Cerebellar nuclear complex (tissue), 1 donor: Measurements from ENCODE around the gene PLB1.

Experiments
- DNase-seq, 2 experiments: peaks; one replicate each; lab custom pipeline; 2025; lab: John Stamatoyannopoulos, UW

Gene PLB1

GRCh38 chr2:28565720-28566295 lies 69.9 kb downstream of the PLB1 start:
- no peak for DNase-seq

GRCh38 chr2:28566521-28567041 lies 70.7 kb downstream of the PLB1 start:
- peak; percentile 10 to 29 for DNase-seq

- DNase-seq: no peak
These were observed 71.2 kb downstream of the PLB1 start for GRCh38 chr2:28567061-28567471.

- no peak for DNase-seq
These were observed 72.2 kb downstream of the PLB1 start for GRCh38 chr2:28568036-28568435.

DNA sequence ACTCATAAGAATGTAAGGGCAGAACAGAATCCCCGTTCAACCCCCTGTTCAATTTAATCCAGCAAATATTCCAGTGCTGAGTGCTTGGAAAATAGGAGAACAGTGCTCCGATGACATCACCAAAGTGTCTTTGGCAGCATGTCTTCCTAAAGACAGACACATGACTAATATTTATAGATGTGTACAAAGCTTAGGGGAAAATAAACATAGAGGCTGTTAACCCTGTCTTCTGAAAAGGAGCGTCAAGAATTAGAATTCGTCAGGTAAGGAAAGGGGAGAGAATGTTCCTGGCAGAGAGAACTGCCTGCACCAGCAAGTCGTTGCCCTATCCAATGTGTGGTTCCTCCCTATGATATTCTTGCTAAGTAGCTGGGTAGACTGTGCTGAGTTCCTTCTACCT lies 72.7 kb downstream of the PLB1 start:
- DNase-seq: no peak

GRCh38 chr2:28570431-28570830 lies 74.6 kb downstream of the PLB1 start:
- no peak for DNase-seq

- DNase-seq: no peak
These were observed 80.9 kb downstream of the PLB1 start for GRCh38 chr2:28576714-28577113.

DNA sequence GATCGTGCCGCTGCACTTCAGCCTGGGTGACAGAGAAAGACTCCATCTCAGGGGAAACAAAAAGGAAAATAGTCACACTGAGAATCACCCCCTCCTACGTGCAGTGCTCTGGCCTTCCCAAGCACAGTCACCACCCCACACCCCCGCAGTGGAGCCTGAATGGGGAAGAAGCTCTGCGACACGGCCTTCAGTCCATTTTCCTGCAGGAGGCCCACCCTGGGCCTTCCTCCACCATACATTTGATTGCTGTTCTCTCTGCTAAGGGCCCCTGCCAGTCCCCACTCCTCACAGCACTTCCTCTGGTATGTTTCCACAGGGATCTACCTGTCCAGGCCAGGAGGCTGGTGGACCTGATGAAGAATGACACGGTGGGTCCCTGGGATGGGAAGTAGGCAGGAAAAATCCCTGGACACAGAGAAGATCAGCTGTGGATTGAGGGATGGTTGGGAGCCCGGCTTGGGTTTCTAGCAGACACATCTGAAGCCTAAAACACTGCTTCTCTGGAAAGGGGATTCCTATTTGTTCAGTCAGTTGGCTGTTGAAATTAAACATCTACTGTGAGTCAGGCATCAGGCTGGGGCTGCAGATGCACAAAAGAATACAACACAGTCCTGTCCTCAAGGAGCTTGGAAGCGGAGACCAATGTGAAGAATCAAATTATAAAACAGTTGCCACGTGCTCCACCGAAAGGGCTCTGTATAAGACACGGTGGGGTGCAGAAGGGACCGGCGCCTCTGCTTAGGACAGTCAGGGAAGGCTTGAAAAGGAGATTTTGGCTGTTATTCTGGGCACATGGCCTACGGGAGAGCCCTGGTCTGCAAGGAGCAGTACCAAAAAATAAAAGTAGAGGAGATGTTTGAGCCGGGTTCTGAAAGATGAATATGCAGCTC lies 82.2 kb downstream of the PLB1 start:
- no peak for DNase-seq

DNA sequence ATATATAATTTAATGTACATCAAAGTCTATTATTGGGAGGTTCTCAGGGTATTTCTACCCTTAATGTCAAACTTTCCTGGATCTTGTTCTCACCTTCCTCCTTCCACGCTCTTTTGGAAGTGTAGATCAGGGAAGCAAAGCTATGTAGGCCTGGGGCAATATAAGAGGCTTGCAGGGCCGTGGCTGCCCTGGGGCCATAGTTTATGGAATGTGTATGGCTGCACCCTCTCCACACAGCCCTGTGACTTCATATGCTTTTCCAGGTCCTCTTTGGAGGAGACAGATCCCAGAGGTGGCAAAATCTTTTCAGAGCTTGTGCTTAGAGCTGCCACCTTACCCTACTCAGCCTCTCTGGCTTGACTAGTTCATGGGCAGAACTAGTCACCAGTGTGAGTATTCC lies 82.9 kb downstream of the PLB1 start:
- no peak for DNase-seq

DNA sequence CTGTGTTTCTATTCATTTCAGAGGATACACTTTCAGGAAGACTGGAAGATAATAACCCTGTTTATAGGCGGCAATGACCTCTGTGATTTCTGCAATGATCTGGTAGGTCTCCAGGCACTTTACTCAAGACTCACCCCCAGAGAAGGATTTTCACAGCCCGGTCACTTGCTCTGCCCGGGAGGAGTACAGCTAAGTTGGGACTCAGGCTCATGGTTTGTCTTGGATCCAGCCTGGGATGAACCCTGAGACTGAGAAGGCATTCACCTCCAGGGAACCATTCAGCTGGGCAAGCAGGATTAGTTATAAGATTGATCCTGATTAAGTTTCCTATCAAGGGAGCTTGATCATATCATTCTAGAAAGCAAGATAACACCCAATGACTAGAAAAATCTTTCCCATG lies 83.7 kb downstream of the PLB1 start:
- no peak for DNase-seq

GRCh38 chr2:28580078-28580477 lies 84.2 kb downstream of the PLB1 start:
- DNase-seq: no peak

GRCh38 chr2:28581312-28581711 lies 85.5 kb downstream of the PLB1 start:
- no peak for DNase-seq

DNA sequence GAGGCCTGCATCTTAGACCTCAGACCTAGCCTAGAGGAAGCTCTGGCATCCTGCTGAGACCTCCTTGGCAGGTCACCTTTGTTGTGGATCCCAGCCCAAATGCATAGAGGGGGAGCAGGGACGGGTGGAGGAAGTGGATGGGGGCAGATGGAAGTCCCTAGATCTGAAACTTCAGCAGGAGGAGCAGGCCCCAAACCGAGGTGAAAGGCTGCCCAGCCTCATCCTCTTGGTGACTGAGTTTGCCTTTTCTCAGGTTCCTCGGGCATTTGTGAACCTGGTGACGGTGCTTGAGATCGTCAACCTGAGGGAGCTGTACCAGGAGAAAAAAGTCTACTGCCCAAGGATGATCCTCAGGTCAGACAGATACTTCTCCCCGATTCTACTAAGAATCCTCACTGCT lies 86.3 kb downstream of the PLB1 start:
- no peak for DNase-seq

DNA sequence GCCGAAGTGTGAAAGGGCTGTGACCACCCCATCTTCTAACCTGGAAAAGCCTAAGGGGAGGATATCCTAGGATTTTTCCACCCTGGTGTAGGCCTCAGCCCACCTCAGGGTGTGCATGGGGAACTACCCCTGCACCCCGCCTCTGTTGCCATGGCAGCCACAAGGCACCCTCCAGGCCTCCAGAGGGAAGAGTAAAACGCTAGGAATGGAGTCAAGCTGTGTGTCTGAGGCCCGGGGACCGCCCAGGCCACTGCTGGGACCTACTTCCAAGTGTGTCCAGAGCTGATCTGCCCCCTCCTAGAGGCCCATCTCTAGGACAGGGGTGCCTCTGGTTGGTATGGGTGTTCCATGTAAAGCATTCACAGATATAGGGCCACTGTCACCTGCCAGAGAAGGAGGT lies 86.7 kb downstream of the PLB1 start:
- no peak for DNase-seq

DNA sequence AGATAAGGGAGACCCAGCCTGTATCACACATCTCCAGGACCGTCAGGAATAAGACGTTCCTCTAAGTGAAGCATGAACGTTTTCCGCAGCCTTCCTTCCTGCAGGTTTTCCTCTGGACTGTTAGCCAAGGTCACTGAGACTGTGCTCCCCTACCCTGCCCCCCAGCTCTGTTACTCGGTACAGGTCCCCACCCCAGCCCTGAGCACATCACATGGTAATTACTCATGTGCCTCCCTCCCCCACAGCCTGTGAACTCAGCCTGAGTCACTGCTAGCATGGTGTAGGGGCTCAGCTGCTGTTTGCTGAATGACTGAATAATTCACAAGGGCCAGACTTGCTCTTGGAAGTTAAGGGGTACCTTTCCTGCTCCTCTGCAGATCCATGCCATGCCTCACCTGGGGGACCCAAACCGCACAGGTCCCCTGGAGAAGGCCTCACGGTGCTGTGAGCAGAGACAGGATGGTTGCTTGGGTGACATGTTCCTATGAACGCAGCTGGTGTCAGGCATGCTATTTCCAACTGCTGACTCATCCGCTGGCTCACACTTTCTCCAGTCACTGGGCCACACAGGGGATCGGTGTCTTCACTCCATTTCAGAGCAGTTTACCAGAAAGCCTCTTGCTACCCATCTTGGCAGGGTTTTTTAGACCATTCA lies 88.2 kb downstream of the PLB1 start:
- DNase-seq: no peak

GRCh38 chr2:28586867-28587266 lies 91.0 kb downstream of the PLB1 start:
- DNase-seq: no peak

- peak; percentile 90 to 91 for DNase-seq
These were observed 91.8 kb downstream of the PLB1 start for GRCh38 chr2:28587526-28588291.

DNA sequence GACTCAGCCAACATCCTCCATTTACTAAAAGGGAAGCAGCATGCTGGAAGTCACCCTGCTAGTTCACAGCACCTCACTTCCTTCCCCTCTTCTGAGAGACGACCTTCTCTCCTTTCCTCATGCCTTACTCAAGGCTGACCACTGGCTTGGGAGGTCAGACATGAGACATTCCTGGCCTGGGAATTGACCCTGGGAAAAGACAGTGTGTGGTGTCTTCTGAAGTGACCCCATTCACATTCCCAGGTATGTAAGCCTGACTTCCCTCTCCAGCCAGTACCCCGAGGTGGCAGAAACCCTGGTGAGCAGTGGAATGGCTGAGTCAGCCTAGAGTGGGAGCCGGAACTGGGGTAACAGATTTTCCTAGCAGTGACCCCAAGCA lies 92.4 kb downstream of the PLB1 start:
- DNase-seq: no peak

GRCh38 chr2:28589746-28590463 lies 94.0 kb downstream of the PLB1 start:
- no peak for DNase-seq

DNA sequence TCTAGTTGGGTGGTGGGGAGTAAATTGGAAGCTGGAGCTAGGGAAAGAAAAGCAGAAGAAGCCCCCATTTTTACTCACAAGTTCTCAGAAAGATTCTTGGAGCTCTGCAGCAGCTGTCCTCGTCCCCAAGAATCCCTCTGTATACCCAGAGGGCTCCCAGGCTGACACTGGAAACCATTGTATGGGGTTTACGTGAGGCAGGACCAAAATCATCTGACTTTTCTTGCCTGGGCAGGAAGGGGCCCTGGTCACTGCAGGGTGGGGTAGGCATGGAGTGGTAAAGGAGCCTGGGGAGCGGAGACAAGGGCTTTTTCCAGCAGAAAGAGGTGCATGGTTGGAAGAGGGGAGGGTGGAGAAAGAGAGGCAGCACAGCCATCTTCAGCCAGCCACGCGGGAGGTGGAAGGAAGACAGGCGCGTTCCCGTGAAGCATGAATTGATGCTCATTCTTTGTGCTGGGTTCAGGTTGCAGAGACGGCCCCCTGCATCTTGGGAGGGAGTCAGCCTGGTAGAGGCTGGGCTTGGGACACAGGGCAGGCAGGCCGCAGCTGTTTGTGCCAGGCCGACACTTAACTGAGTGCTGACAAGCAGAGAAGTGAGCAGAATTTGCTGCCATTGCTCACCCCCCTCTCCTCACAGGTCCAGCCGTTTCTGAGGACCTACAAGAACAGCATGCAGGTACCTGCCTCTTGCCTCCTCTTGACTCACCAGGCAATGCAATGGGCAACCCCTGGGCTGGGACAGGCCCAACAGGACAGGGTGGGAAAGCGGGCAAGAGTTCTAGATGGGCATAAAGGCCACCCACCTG lies 94.8 kb downstream of the PLB1 start:
- DNase-seq: no peak
